Measurements from ENCODE around the gene SIAH2. TPM values are rescaled to one million over a fixed set of nuclear protein-coding genes. Genes with fewer than 3 reads are reported as not detected.

Gene SIAH2
- polyA plus RNA-seq, 1 of the 3 experiments (the other 2 are of a cell fraction) = 18.4 TPM

GRCh38 chr3:150740733-150741496 is 22.1 kb downstream of the SIAH2 start:
- H4K20me1 ChIP-seq (ENCODE audit: insufficient read depth) = peaks cover 27% of the 10 kb centered on the region
- H3K27ac ChIP-seq (ENCODE audit: low read depth in 2 of 2, low read length in 1 of 2) = no peak overlapping the region
- H3K4me2 ChIP-seq = no peak overlapping the region
- ChIA-PET POLR2A (interaction anchor here (0.7 kb wide), 1 partner anchor 22 kb away, joined by 3 read pairs; the partner anchor contains the start of gene SIAH2), CTCF (no interaction called here)
- H3F3A ChIP-seq (replicated peaks; ENCODE audit: insufficient read depth) = no peaks in the 10 kb centered on the region
- no peak for DNase-seq
- no peak overlapping the region for H3K9ac ChIP-seq
- no peak for TF ChIP-seq FOXM1 (IDR thresholded peaks at IDR 0.05; ENCODE audit: low read depth)
- TF ChIP-seq GABPA (IDR thresholded peaks at IDR 0.05; ENCODE audit: low read depth) = no peak
- TF ChIP-seq RFX5 (IDR thresholded peaks at IDR 0.05; ENCODE audit: low read length) = no peak
- TF ChIP-seq EZH2phosphoT487 (IDR thresholded peaks at IDR 0.05; ENCODE audit: borderline replicate concordance, low read depth) = no peak
- peaks cover 42% of the 10 kb centered on the region for H3K79me2 ChIP-seq (ENCODE audit: insufficient read depth)
- 95% methylated on average over 10 of the region's 12 CpGs for WGBS (ENCODE audit: low lambda C conversion rate)
- no peaks in the 10 kb centered on the region for H3K9me3 ChIP-seq
- H3K4me3 ChIP-seq (ENCODE audit: low read depth in 2 of 2, low read length in 1 of 2) = no peak overlapping the region
- H3K36me3 ChIP-seq (replicated peaks in 1 of 2; ENCODE audit: control insufficient read depth in 1 of 2, insufficient read depth in 2 of 2, low read length in 1 of 2) = peaks cover 9 to 17% of the 10 kb centered on the region in 2 experiments
- H3K4me1 ChIP-seq (ENCODE audit: control insufficient read depth in 1 of 2, insufficient read depth in 2 of 2, low read depth in 1 of 2, low read length in 1 of 2) = peaks cover 3 to 43% of the 10 kb centered on the region in 2 experiments; a peak in 3 of 4 replicates
- H3K27me3 ChIP-seq (ENCODE audit: insufficient read depth) = no peaks in the 10 kb centered on the region
- H2AFZ ChIP-seq (ENCODE audit: low read depth) = no peak overlapping the region
- H3K9me2 ChIP-seq = no peaks in the 10 kb centered on the region

GRCh38 chr3:150739877-150740645 is 22.9 kb downstream of the SIAH2 start:
- CTCF ChIA-PET = no interaction called here
- Histone ChIP-seq H3K4me2 (no peak overlapping the region), H3F3A (replicated peaks; ENCODE audit: insufficient read depth) (no peaks in the 10 kb centered on the region), H3K9me2 (no peaks in the 10 kb centered on the region), H3K4me1 (ENCODE audit: control insufficient read depth in 1 of 2, insufficient read depth in 2 of 2, low read depth in 1 of 2, low read length in 1 of 2) (peaks cover 3 to 39% of the 10 kb centered on the region in 2 experiments; a peak in 3 of 4 replicates), H3K36me3 (replicated peaks in 1 of 2; ENCODE audit: control insufficient read depth in 1 of 2, insufficient read depth in 2 of 2, low read length in 1 of 2) (peaks cover 9 to 17% of the 10 kb centered on the region in 2 experiments), H3K79me2 (ENCODE audit: insufficient read depth) (peaks cover 33% of the 10 kb centered on the region), H2AFZ (ENCODE audit: low read depth) (no peak overlapping the region), H3K9me3 (no peaks in the 10 kb centered on the region), H3K9ac (no peak overlapping the region), H3K27me3 (ENCODE audit: insufficient read depth) (no peaks in the 10 kb centered on the region), H4K20me1 (ENCODE audit: insufficient read depth) (peaks cover 23% of the 10 kb centered on the region), H3K4me3 (ENCODE audit: low read depth in 2 of 2, low read length in 1 of 2) (no peak overlapping the region), H3K27ac (ENCODE audit: low read depth in 2 of 2, low read length in 1 of 2) (no peak overlapping the region)
- DNase-seq = no peak
- POLR2A ChIA-PET = no interaction called here
- 96% methylated on average over 8 of the region's 8 CpGs for WGBS (ENCODE audit: low lambda C conversion rate)
- TF ChIP-seq SIN3A (IDR thresholded peaks at IDR 0.05; ENCODE audit: borderline replicate concordance, low read depth, low read length) (no peak), RXRA (IDR thresholded peaks at IDR 0.05; ENCODE audit: borderline replicate concordance, low read depth) (no peak), SMC3 (IDR thresholded peaks at IDR 0.05; ENCODE audit: low read depth, low read length) (no peak), MAX (IDR thresholded peaks at IDR 0.05; ENCODE audit: low read depth) (no peak)
